ENCODE measurements around the gene HDAC4.

Gene HDAC4

GRCh38 chr2:239261356-239261755, 139.5 kb downstream of the HDAC4 start:
- no peaks in the 10 kb centered on the region for H3K36me3 ChIP-seq (ENCODE audit: control insufficient read depth, insufficient read depth, low read length)
- peak overlapping the region; percentile 14 for H3K27ac ChIP-seq (ENCODE audit: insufficient read depth, low read length, poor library complexity, severe bottlenecking)
- H3K9me3 ChIP-seq (ENCODE audit: control insufficient read depth, low read length) = no peaks in the 10 kb centered on the region
- peaks cover 61% of the 10 kb centered on the region for H3K4me1 ChIP-seq (ENCODE audit: control insufficient read depth, insufficient read depth, low read length, poor library complexity, severe bottlenecking)
- no peaks in the 10 kb centered on the region for H3K27me3 ChIP-seq (replicated peaks; ENCODE audit: control insufficient read depth, insufficient read depth, low read length, poor library complexity, severe bottlenecking)
- no peak overlapping the region for H3K4me3 ChIP-seq (ENCODE audit: insufficient read depth, low read depth, low read length, poor library complexity, severe bottlenecking)
- DNase-seq = no peak

- peaks cover 55% of the 10 kb centered on the region for H3K4me1 ChIP-seq (ENCODE audit: control insufficient read depth, insufficient read depth, low read length, poor library complexity, severe bottlenecking)
Measured at GRCh38 chr2:239260546-239261327, 140.1 kb downstream of the HDAC4 start.

DNA sequence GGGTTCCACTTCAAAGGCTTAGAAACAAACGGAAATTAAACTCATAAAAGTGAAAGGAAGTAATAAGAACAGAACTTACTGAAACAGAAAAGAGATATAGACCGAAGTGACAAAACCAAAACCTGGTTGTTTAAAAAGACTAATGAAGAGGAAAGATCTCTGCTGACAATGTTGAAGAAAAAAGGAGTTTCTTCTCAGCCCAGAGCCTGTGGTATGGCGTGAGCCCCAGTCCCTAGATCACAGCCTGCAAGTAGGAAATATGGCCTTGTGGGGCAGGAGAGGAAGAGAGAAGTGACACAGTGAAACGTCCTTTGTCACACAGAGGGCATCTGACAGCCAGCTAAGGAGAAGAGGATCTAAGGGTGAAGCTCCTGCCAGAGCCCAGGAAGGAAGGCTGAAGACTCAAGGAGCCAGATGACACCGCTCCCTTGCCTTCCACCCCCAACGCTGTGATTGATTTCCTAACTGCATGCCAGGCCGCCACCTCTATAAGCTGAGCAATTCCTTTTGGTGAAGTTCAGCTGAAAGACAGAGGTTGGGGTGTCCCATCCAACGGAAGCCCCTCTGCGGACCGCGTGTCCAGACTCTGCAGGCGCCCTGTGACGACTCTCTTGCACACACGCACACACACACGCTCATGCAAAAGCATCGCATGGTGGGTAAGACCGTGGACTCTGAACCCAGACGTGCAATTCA, 141.1 kb downstream of the HDAC4 start:
- Histone ChIP-seq H3K4me3 (ENCODE audit: insufficient read depth, low read depth, low read length, poor library complexity, severe bottlenecking) (peak overlapping the region; percentile 17), H3K36me3 (ENCODE audit: control insufficient read depth, insufficient read depth, low read length) (no peaks in the 10 kb centered on the region), H3K9me3 (ENCODE audit: control insufficient read depth, low read length) (no peaks in the 10 kb centered on the region), H3K4me1 (ENCODE audit: control insufficient read depth, insufficient read depth, low read length, poor library complexity, severe bottlenecking) (peaks cover 46% of the 10 kb centered on the region), H3K27ac (ENCODE audit: insufficient read depth, low read length, poor library complexity, severe bottlenecking) (peak overlapping the region; percentile 57), H3K27me3 (replicated peaks; ENCODE audit: control insufficient read depth, insufficient read depth, low read length, poor library complexity, severe bottlenecking) (no peaks in the 10 kb centered on the region)
- DNase-seq = no peak

More at GRCh38 chr2:239260546-239261327, 140.1 kb downstream of the HDAC4 start:
- no peak for DNase-seq
- no peak overlapping the region for H3K27ac ChIP-seq (ENCODE audit: insufficient read depth, low read length, poor library complexity, severe bottlenecking)
- H3K9me3 ChIP-seq (ENCODE audit: control insufficient read depth, low read length) = no peaks in the 10 kb centered on the region
- no peaks in the 10 kb centered on the region for H3K36me3 ChIP-seq (ENCODE audit: control insufficient read depth, insufficient read depth, low read length)
- no peaks in the 10 kb centered on the region for H3K27me3 ChIP-seq (replicated peaks; ENCODE audit: control insufficient read depth, insufficient read depth, low read length, poor library complexity, severe bottlenecking)
- no peak overlapping the region for H3K4me3 ChIP-seq (ENCODE audit: insufficient read depth, low read depth, low read length, poor library complexity, severe bottlenecking)

DNA sequence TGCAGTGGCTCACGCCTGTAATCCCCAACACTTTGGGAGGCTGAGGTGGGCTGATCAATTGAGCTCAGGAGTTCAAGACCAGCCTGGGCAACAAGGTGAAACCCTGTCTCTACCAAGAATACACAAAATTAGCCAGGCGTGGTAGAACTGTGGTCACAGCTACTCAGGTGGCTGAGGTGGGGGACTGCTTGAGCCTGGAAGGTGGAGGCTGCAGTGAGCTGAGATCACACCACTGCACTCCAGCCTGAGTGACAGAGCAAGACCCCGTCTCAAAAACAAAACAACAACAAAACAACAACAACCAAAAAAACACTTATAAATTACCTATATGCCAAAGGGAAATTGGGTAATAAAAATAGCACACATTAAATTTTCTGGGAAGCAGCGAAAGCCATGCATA, 141.6 kb downstream of the HDAC4 start:
- Histone ChIP-seq H3K9me3 (ENCODE audit: control insufficient read depth, low read length) (no peaks in the 10 kb centered on the region), H3K27me3 (replicated peaks; ENCODE audit: control insufficient read depth, insufficient read depth, low read length, poor library complexity, severe bottlenecking) (no peaks in the 10 kb centered on the region), H3K4me3 (ENCODE audit: insufficient read depth, low read depth, low read length, poor library complexity, severe bottlenecking) (peak overlapping the region; percentile 14), H3K36me3 (ENCODE audit: control insufficient read depth, insufficient read depth, low read length) (no peaks in the 10 kb centered on the region), H3K27ac (ENCODE audit: insufficient read depth, low read length, poor library complexity, severe bottlenecking) (peak overlapping the region; percentile 57), H3K4me1 (ENCODE audit: control insufficient read depth, insufficient read depth, low read length, poor library complexity, severe bottlenecking) (peaks cover 40% of the 10 kb centered on the region)
- no peak for DNase-seq

GRCh38 chr2:239258248-239258647, 142.6 kb downstream of the HDAC4 start:
- Histone ChIP-seq H3K9me3 (ENCODE audit: control insufficient read depth, low read length) (no peaks in the 10 kb centered on the region), H3K4me1 (ENCODE audit: control insufficient read depth, insufficient read depth, low read length, poor library complexity, severe bottlenecking) (peaks cover 31% of the 10 kb centered on the region), H3K36me3 (ENCODE audit: control insufficient read depth, insufficient read depth, low read length) (no peaks in the 10 kb centered on the region), H3K27ac (ENCODE audit: insufficient read depth, low read length, poor library complexity, severe bottlenecking) (no peak overlapping the region), H3K27me3 (replicated peaks; ENCODE audit: control insufficient read depth, insufficient read depth, low read length, poor library complexity, severe bottlenecking) (no peaks in the 10 kb centered on the region), H3K4me3 (ENCODE audit: insufficient read depth, low read depth, low read length, poor library complexity, severe bottlenecking) (no peak overlapping the region)
- no peak for DNase-seq

DNA sequence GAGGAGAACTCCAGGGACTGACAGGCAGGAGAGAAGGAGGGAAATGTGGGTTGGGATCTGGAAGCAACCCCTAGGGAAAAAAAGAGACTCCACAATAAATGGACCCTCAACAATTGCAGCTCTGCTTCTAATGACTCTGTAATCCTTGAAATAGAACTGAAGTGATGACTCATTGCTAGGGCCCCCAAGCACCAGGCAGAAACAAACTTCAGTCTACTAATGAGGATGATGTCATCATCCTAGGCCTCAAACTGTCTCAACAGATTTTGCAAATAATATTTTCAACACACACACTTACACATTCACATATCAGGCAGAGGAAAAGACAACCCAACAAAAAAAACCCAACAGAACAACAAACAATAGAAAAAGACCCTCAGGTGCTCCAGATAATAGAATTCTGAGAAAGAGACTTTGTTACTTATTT, 143.3 kb downstream of the HDAC4 start:
- H3K9me3 ChIP-seq (ENCODE audit: control insufficient read depth, low read length) = no peaks in the 10 kb centered on the region
- no peak overlapping the region for H3K4me3 ChIP-seq (ENCODE audit: insufficient read depth, low read depth, low read length, poor library complexity, severe bottlenecking)
- H3K4me1 ChIP-seq (ENCODE audit: control insufficient read depth, insufficient read depth, low read length, poor library complexity, severe bottlenecking) = peaks cover 26% of the 10 kb centered on the region
- no peaks in the 10 kb centered on the region for H3K27me3 ChIP-seq (replicated peaks; ENCODE audit: control insufficient read depth, insufficient read depth, low read length, poor library complexity, severe bottlenecking)
- no peak overlapping the region for H3K27ac ChIP-seq (ENCODE audit: insufficient read depth, low read length, poor library complexity, severe bottlenecking)
- no peak for DNase-seq
- H3K36me3 ChIP-seq (ENCODE audit: control insufficient read depth, insufficient read depth, low read length) = no peaks in the 10 kb centered on the region

DNA sequence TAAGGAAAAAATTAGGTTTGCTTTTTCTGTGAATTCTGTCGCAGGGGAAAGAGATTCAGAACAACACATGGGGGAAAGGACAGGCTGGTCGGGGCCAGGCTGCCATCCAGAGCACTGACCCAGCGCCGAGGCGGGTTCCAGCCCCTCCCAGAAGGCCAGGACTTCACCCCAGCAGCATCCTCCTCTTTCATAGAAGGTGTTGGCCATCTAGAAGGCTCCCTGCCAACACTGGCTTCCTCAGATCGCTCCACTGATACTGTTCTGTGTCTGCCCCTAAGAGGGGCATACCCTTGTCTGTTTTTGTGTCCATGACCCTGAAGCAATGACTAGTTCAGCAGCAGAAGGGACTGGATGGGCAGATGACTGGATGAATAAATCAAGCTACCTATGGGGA, 144.5 kb downstream of the HDAC4 start:
- no peaks in the 10 kb centered on the region for H3K27me3 ChIP-seq (replicated peaks; ENCODE audit: control insufficient read depth, insufficient read depth, low read length, poor library complexity, severe bottlenecking)
- no peak for DNase-seq
- H3K36me3 ChIP-seq (ENCODE audit: control insufficient read depth, insufficient read depth, low read length) = no peaks in the 10 kb centered on the region
- H3K4me1 ChIP-seq (ENCODE audit: control insufficient read depth, insufficient read depth, low read length, poor library complexity, severe bottlenecking) = peaks cover 24% of the 10 kb centered on the region
- H3K4me3 ChIP-seq (ENCODE audit: insufficient read depth, low read depth, low read length, poor library complexity, severe bottlenecking) = no peak overlapping the region
- no peaks in the 10 kb centered on the region for H3K9me3 ChIP-seq (ENCODE audit: control insufficient read depth, low read length)
- no peak overlapping the region for H3K27ac ChIP-seq (ENCODE audit: insufficient read depth, low read length, poor library complexity, severe bottlenecking)

- Histone ChIP-seq H3K4me1 (ENCODE audit: control insufficient read depth, insufficient read depth, low read length, poor library complexity, severe bottlenecking) (peaks cover 20% of the 10 kb centered on the region), H3K4me3 (ENCODE audit: insufficient read depth, low read depth, low read length, poor library complexity, severe bottlenecking) (no peak overlapping the region), H3K27me3 (replicated peaks; ENCODE audit: control insufficient read depth, insufficient read depth, low read length, poor library complexity, severe bottlenecking) (no peaks in the 10 kb centered on the region), H3K36me3 (ENCODE audit: control insufficient read depth, insufficient read depth, low read length) (no peaks in the 10 kb centered on the region), H3K9me3 (ENCODE audit: control insufficient read depth, low read length) (no peaks in the 10 kb centered on the region), H3K27ac (ENCODE audit: insufficient read depth, low read length, poor library complexity, severe bottlenecking) (no peak overlapping the region)
- DNase-seq = no peak
Measured at GRCh38 chr2:239255628-239256349, 145.0 kb downstream of the HDAC4 start.

DNA sequence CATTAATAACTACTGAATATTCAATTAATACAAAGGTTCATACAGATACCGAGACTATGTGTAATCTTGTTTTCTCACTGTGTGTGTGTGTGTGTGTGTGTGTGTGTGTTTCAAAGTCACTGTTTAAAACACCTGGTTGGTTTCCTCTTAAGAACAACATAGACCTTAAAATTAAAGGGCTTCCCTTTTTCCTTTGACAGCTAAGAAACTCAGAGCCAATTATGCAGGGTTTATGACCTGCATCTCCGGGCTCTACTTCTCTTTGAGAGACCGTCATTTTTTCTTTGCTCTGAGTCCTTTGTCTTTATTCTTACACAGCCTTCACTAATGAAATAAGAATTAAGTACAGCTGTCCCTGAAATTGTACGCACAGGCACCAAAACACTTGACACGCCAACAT, 145.6 kb downstream of the HDAC4 start:
- DNase-seq = no peak
- H3K4me3 ChIP-seq (ENCODE audit: insufficient read depth, low read depth, low read length, poor library complexity, severe bottlenecking) = no peak overlapping the region
- H3K27me3 ChIP-seq (replicated peaks; ENCODE audit: control insufficient read depth, insufficient read depth, low read length, poor library complexity, severe bottlenecking) = no peaks in the 10 kb centered on the region
- H3K36me3 ChIP-seq (ENCODE audit: control insufficient read depth, insufficient read depth, low read length) = no peaks in the 10 kb centered on the region
- H3K9me3 ChIP-seq (ENCODE audit: control insufficient read depth, low read length) = no peaks in the 10 kb centered on the region
- H3K27ac ChIP-seq (ENCODE audit: insufficient read depth, low read length, poor library complexity, severe bottlenecking) = no peak overlapping the region
- peaks cover 14% of the 10 kb centered on the region for H3K4me1 ChIP-seq (ENCODE audit: control insufficient read depth, insufficient read depth, low read length, poor library complexity, severe bottlenecking)
